Lower lobe of right lung (tissue), 2 donors: ENCODE data around the gene YARS1. TPM values are rescaled to one million over a fixed set of nuclear protein-coding genes. Genes with fewer than 3 reads are reported as not detected.
"Not testable (repeated sequence)": the region's sequence is repeated elsewhere in the genome, so short reads cannot be mapped to it uniquely, and the experiment has no call there.

Source experiments
- ATAC-seq, 2 donors: fragments of 200-7000 bp; cut with Tn5 transposase; one replicate each; pipeline ENCODE4 v1.9.1; 2020 to 2022; ENCODE audit warnings: mild to moderate bottlenecking in 2 of 2, moderate library complexity in 2 of 2
- DNase-seq: peaks from one replicate; pipeline ENCODE4 v3.0.0-alpha.2; 2020
- H3K27ac ChIP-seq: fragments of 200-600 bp; one replicate; pipeline ENCODE4 v1.8.0; 2022
- H3K27me3 ChIP-seq: fragments of 200-600 bp; one replicate; pipeline ENCODE4 v1.8.0; 2022; ENCODE audit warnings: low read depth
- H3K36me3 ChIP-seq: fragments of 200-600 bp; one replicate; pipeline ENCODE4 v1.8.0; 2022; ENCODE audit warnings: mild to moderate bottlenecking
- H3K4me1 ChIP-seq: fragments of 200-600 bp; one replicate; pipeline ENCODE4 v1.8.0; 2022
- H3K4me3 ChIP-seq: fragments of 200-600 bp; one replicate; pipeline ENCODE4 v1.8.0; 2022; ENCODE audit warnings: mild to moderate bottlenecking
- H3K9me3 ChIP-seq: fragments of 200-600 bp; one replicate; pipeline ENCODE4 v1.8.0; 2022
- CTCF ChIP-seq: fragments of 200-600 bp; IDR thresholded peaks from one replicate; pipeline ENCODE4 v1.8.0; 2022; ENCODE audit warnings: antibody characterized with exemption, mild to moderate bottlenecking
- intact Hi-C: fragments of 100-400 bp; cut with DNase I; formaldehyde crosslinking; loops from one replicate; pipeline ENCODE4 v1.11.0; 2022
- total RNA-seq: library from RNA; stranded (reverse); fragmentation: NEBNext Ultra II Directional; extraction: Animal tissue kit (Norgen Biotek cat#: 25700); gene quantifications from one replicate; pipeline ENCODE4 v1.2.1, GENCODE V29; 2021
- donor health status: DM: no; HTN: yes; CAD: no; lungs with severe emphysema.

The YARS1 gene
- total RNA-seq, 1 donor from 2014 or later, result 96.7 TPM

- peaks cover 94% of the 10 kb centered on the region for H3K36me3 ChIP-seq
- no peak overlapping the region for H3K27ac ChIP-seq
- ATAC-seq (no peak), DNase-seq (no peak)
- H3K9me3 ChIP-seq, result no peaks in the 10 kb centered on the region
- H3K4me1 ChIP-seq, result peaks cover 4% of the 10 kb centered on the region
- no peaks in the 10 kb centered on the region for H3K27me3 ChIP-seq
- H3K4me3 ChIP-seq, result no peak overlapping the region
- no peak for TF ChIP-seq CTCF
- intact Hi-C loops, result no loop called here
Observed at GRCh38 chr1:32791881-32792280, 25.3 kb downstream of the YARS1 start.

DNA sequence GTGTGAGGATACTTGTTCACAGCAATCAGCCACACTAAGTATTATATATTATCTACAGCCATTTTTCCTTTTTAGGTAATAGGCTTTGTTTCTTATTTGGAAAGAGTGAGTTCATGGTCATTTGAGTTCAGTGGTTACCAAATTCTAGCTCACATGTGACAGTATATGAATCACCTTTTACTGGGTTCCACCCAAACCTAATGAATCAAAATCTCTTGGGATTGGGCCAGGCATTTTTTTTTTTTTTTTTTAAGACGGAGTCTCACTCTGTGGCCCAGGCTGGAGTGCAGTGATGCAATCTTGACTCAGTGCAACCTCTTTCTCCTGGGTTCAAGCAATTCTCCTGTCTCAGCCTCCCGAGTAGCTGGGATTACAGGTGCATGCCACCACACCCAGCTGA, 27.8 kb downstream of the YARS1 start:
- ATAC-seq, DNase-seq, intact Hi-C loops, H3K27me3 ChIP-seq, H3K4me3 ChIP-seq, H3K4me1 ChIP-seq, H3K9me3 ChIP-seq, H3K27ac ChIP-seq: not testable (repeated sequence)
- peaks cover 96% of the 10 kb centered on the region for H3K36me3 ChIP-seq

- peak; percentile 22 for TF ChIP-seq CTCF
- DNase-seq (no peak), ATAC-seq (no peak)
- intact Hi-C loops, result no loop called here
- Histone ChIP-seq H3K4me3 (no peak overlapping the region), H3K9me3 (no peaks in the 10 kb centered on the region), H3K4me1 (peaks cover 4% of the 10 kb centered on the region), H3K27me3 (no peaks in the 10 kb centered on the region), H3K27ac (no peak overlapping the region), H3K36me3 (peaks cover 98% of the 10 kb centered on the region)
Observed at GRCh38 chr1:32786856-32787255, 30.3 kb downstream of the YARS1 start.

GRCh38 chr1:32784817-32785216, 32.3 kb downstream of the YARS1 start:
- intact Hi-C loops, result no loop called here
- H3K9me3 ChIP-seq, result no peaks in the 10 kb centered on the region
- H3K27me3 ChIP-seq, result no peaks in the 10 kb centered on the region
- H3K4me3 ChIP-seq, result no peak overlapping the region
- peaks cover 100% of the 10 kb centered on the region for H3K36me3 ChIP-seq
- H3K27ac ChIP-seq, result no peak overlapping the region
- no peak for ATAC-seq
- TF ChIP-seq CTCF, result no peak
- DNase-seq, result no peak
- peaks cover 4% of the 10 kb centered on the region for H3K4me1 ChIP-seq

DNA sequence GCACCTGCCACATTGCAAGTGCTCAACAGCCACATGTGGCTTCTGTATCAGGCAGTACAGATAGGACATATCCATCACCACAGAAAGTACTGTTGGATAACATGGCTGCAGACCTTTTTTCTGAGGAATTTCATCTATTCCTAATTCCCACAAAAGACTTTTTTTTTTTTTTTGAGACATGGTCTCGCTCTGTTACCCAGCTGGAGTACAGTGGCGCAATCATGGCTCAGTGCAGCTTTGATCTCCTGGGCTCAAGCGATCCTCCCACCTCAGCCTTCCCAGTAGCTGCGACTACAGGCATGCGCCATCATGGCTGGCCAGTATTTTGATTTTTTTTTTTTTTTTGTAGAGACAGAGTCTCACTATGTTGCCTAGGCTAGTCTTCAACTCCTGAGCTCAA, 33.3 kb downstream of the YARS1 start:
- no peak for ATAC-seq
- Histone ChIP-seq H3K9me3 (no peaks in the 10 kb centered on the region), H3K4me3 (no peak overlapping the region), H3K36me3 (peaks cover 100% of the 10 kb centered on the region), H3K4me1 (peaks cover 4% of the 10 kb centered on the region), H3K27me3 (no peaks in the 10 kb centered on the region), H3K27ac (no peak overlapping the region)
- DNase-seq, result no peak
- TF ChIP-seq CTCF, result no peak
- intact Hi-C loops, result no loop called here

DNA sequence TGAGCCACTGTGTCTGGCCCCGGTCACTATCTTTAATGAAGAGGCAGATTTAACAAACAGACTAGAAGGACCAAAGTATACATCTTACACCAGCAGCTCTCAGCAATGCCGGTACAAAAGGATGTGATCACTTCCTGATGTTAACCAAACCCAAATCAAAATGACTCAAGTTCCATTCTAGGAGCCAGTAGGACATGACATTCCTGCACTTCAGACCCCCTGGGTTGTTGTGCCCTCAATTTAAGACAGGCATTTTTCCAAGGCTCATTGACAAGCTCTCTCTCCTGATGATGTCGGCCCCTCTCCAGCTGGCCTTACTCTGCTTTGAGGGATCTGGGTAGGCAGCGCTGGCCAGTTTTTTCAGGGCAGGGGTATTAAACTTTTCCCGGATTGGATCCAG, 35.1 kb downstream of the YARS1 start:
- Histone ChIP-seq H3K4me3 (no peak overlapping the region), H3K27ac (no peak overlapping the region), H3K36me3 (peaks cover 99% of the 10 kb centered on the region), H3K27me3 (no peaks in the 10 kb centered on the region), H3K4me1 (peaks cover 2% of the 10 kb centered on the region), H3K9me3 (no peaks in the 10 kb centered on the region)
- TF ChIP-seq CTCF, result no peak
- no peak for ATAC-seq
- intact Hi-C loops, result no loop called here
- DNase-seq, result no peak
